ENCODE results near the gene PDP2.

Gene PDP2

GRCh38 chr16:66932076-66932475 lies 51.8 kb downstream of the PDP2 start:
- H3K4me3 ChIP-seq (ENCODE audit: low read depth, low read length), result no peak overlapping the region
- no peak for TF ChIP-seq CTCF (IDR thresholded peaks at IDR 0.05; ENCODE audit: borderline replicate concordance, insufficient read depth, low read depth, low read length)

GRCh38 chr16:66933776-66934137 lies 53.4 kb downstream of the PDP2 start:
- no peak for TF ChIP-seq CTCF (IDR thresholded peaks at IDR 0.05; ENCODE audit: borderline replicate concordance, insufficient read depth, low read depth, low read length)
- peak overlapping the region; percentile 78 for H3K4me3 ChIP-seq (ENCODE audit: low read depth, low read length)

GRCh38 chr16:66934138-66934838 lies 54.0 kb downstream of the PDP2 start, which contains the start of gene CIAO2B:
CIAO2B (minus strand) TSS chr16:66934402; CDS start chr16:66934364, 38 bp downstream.
- no peak for TF ChIP-seq CTCF (IDR thresholded peaks at IDR 0.05; ENCODE audit: borderline replicate concordance, insufficient read depth, low read depth, low read length)

GRCh38 chr16:66934839-66935313 lies 54.6 kb downstream of the PDP2 start:
- peak overlapping the region; percentile 78 for H3K4me3 ChIP-seq (ENCODE audit: low read depth, low read length)

More at GRCh38 chr16:66934138-66934838, 54.0 kb downstream of the PDP2 start, which contains the start of gene CIAO2B:
- peak within 1 kb of the TSS; percentile 78 for H3K4me3 ChIP-seq (ENCODE audit: low read depth, low read length)

- no peak for TF ChIP-seq CTCF (IDR thresholded peaks at IDR 0.05; ENCODE audit: borderline replicate concordance, insufficient read depth, low read depth, low read length)
- peak within 1 kb of the TSS; percentile 78 for H3K4me3 ChIP-seq (ENCODE audit: low read depth, low read length)
These were observed 55.1 kb downstream of the PDP2 start, which contains the start of gene CES2 for GRCh38 chr16:66935314-66936011. CES2 (plus strand) TSS chr16:66935516; CDS start chr16:66935636, 120 bp downstream.

GRCh38 chr16:66936462-66936861 lies 56.1 kb downstream of the PDP2 start:
- no peak for TF ChIP-seq CTCF (IDR thresholded peaks at IDR 0.05; ENCODE audit: borderline replicate concordance, insufficient read depth, low read depth, low read length)
- no peak overlapping the region for H3K4me3 ChIP-seq (ENCODE audit: low read depth, low read length)

- no peak for TF ChIP-seq CTCF (IDR thresholded peaks at IDR 0.05; ENCODE audit: borderline replicate concordance, insufficient read depth, low read depth, low read length)
- no peak overlapping the region for H3K4me3 ChIP-seq (ENCODE audit: low read depth, low read length)
These were observed 56.7 kb downstream of the PDP2 start for GRCh38 chr16:66936889-66937554.

All from GM12875 (cell line).